ENCODE results near the gene SNX13. TPM values are rescaled to one million over a fixed set of nuclear protein-coding genes. Genes with fewer than 3 reads are reported as not detected.
A peak's percentile ranks its signal among the peaks of the same experiment; 100 is the strongest.

Gene SNX13
- total and polyA plus RNA-seq, 2 experiments from 2014 or later = 7.5 to 42.7 TPM

GRCh38 chr7:17907014-17907413, 33.3 kb downstream of the SNX13 start (continued):
- TF ChIP-seq REST (IDR thresholded peaks at IDR 0.05; ENCODE audit: unreplicated experiment) (no peak), EZH2phosphoT487 (IDR thresholded peaks at IDR 0.05; ENCODE audit: unreplicated experiment) (no peak), STAT1 (IDR thresholded peaks at IDR 0.05; ENCODE audit: unreplicated experiment) (no peak)
- TF ChIP-seq, protein P1, sequence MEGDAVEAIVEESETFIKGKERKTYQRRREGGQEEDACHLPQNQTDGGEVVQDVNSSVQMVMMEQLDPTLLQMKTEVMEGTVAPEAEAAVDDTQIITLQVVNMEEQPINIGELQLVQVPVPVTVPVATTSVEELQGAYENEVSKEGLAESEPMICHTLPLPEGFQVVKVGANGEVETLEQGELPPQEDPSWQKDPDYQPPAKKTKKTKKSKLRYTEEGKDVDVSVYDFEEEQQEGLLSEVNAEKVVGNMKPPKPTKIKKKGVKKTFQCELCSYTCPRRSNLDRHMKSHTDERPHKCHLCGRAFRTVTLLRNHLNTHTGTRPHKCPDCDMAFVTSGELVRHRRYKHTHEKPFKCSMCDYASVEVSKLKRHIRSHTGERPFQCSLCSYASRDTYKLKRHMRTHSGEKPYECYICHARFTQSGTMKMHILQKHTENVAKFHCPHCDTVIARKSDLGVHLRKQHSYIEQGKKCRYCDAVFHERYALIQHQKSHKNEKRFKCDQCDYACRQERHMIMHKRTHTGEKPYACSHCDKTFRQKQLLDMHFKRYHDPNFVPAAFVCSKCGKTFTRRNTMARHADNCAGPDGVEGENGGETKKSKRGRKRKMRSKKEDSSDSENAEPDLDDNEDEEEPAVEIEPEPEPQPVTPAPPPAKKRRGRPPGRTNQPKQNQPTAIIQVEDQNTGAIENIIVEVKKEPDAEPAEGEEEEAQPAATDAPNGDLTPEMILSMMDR (conservative IDR thresholded peaks at IDR 0.05; ENCODE audit: low read depth in 2 of 2) = no peak
- TF ChIP-seq, protein P2, sequence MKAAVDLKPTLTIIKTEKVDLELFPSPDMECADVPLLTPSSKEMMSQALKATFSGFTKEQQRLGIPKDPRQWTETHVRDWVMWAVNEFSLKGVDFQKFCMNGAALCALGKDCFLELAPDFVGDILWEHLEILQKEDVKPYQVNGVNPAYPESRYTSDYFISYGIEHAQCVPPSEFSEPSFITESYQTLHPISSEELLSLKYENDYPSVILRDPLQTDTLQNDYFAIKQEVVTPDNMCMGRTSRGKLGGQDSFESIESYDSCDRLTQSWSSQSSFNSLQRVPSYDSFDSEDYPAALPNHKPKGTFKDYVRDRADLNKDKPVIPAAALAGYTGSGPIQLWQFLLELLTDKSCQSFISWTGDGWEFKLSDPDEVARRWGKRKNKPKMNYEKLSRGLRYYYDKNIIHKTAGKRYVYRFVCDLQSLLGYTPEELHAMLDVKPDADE (IDR thresholded peaks at IDR 0.05) = no peak

DNA sequence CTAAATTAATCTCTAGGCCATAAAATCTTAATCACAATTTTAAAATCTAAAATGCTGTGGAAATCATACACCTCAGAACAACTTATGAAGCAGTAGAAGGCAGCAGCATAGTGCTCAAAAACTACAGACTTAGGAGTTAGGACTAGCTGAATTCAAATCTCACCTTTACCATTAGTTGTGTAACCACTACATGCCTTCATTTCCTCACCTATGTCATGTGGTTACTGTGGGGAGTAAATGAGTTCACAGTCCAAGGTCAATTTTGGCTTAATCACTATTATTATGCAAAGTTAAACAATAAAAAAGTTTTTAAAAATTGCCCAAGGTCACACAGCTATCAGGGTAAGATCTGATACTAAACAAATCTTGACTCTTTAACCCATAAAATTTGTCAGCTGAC, 37.0 kb downstream of the SNX13 start:
- Mint-ChIP-seq H3K27ac (no peak overlapping the region; the same call in 1 of the 2 replicates), H3K4me3 (no peak overlapping the region), H3K36me3 (ENCODE audit: low read depth) (no peaks in the 10 kb centered on the region), H3K4me1 (peaks cover 35% of the 10 kb centered on the region), H3K27me3 (ENCODE audit: insufficient read depth, low read depth, poor library complexity) (peaks cover 4% of the 10 kb centered on the region), H3K9me3 (no peaks in the 10 kb centered on the region)
- H3K79me2 ChIP-seq (replicated peaks; ENCODE audit: insufficient read depth) = peaks cover 55% of the 10 kb centered on the region
- H3K9me2 ChIP-seq (ENCODE audit: insufficient read depth) = no peaks in the 10 kb centered on the region
- H4K20me1 ChIP-seq (replicated peaks; ENCODE audit: insufficient read depth) = no peaks in the 10 kb centered on the region; the same call in 1 of the 2 replicates
- no peaks in the 10 kb centered on the region for H3F3A ChIP-seq (replicated peaks; ENCODE audit: low read depth)
- peak overlapping the region; percentile 48 for H3K4me2 ChIP-seq
- no peak overlapping the region for H2AFZ ChIP-seq
- no peak overlapping the region for H3K27ac ChIP-seq (ENCODE audit: low read depth)
- DNase-seq (ENCODE audit: low spot score) (no peak), ATAC-seq (no peak)
- H3K4me1 ChIP-seq (ENCODE audit: insufficient read depth) = peaks cover 30% of the 10 kb centered on the region
- H3K27me3 ChIP-seq (ENCODE audit: insufficient read depth) = no peaks in the 10 kb centered on the region
- H3K4me3 ChIP-seq = no peak overlapping the region
- no peaks in the 10 kb centered on the region for H3K36me3 ChIP-seq (ENCODE audit: insufficient read depth)
- TF ChIP-seq, protein P2 (IDR thresholded peaks at IDR 0.05) = no peak
- TF ChIP-seq STAT1 (IDR thresholded peaks at IDR 0.05; ENCODE audit: unreplicated experiment) = no peak
- TF ChIP-seq ZNF462 (CRISPR knock-in tag; IDR thresholded peaks at IDR 0.05) = no peak

All from GM23338 (cell line).